Hepatocyte (in vitro differentiated cells): ENCODE data around the gene CRLF1. TPM values are rescaled to one million over a fixed set of nuclear protein-coding genes. Genes with fewer than 3 reads are reported as not detected.

Experiments
- DNase-seq: peaks from one replicate; pipeline ENCODE4 v3.0.0-alpha.2; 2016; ENCODE audit warnings: low spot score
- H2AFZ ChIP-seq: fragments of 200-600 bp; sonication (generic); 2 replicates; pipeline ENCODE4 v1.6.0; 2016; ENCODE audit warnings: antibody characterized with exemption, mild to moderate bottlenecking
- H3K27ac ChIP-seq: fragments of 200-600 bp; sonication (generic); 2 replicates; pipeline ENCODE4 v1.5.1; 2016; ENCODE audit warnings: mild to moderate bottlenecking
- H3K27me3 ChIP-seq: fragments of 200-600 bp; sonication (generic); 2 replicates; pipeline ENCODE4 v1.6.1; 2016
- H3K36me3 ChIP-seq: fragments of 200-600 bp; sonication (generic); replicated peaks from 2 replicates; pipeline ENCODE4 v1.5.1; 2016; ENCODE audit warnings: low read depth; ENCODE audit not compliant: insufficient read depth
- H3K4me1 ChIP-seq: fragments of 200-600 bp; sonication (generic); 2 replicates; pipeline ENCODE4 v1.5.1; 2016; ENCODE audit warnings: mild to moderate bottlenecking, moderate library complexity; ENCODE audit not compliant: insufficient read depth
- H3K4me2 ChIP-seq: fragments of 200-600 bp; sonication (generic); 2 replicates; pipeline ENCODE4 v1.6.0; 2016
- H3K4me3 ChIP-seq: fragments of 200-600 bp; sonication (generic); 2 replicates; pipeline ENCODE4 v1.5.1; 2016; ENCODE audit warnings: mild to moderate bottlenecking
- H3K79me2 ChIP-seq: fragments of 200-600 bp; sonication (generic); 2 replicates; pipeline ENCODE4 v1.6.0; 2017; ENCODE audit warnings: mild to moderate bottlenecking
- H3K9me2 ChIP-seq: fragments of 200-600 bp; sonication (generic); replicated peaks from 2 replicates; pipeline ENCODE4 v1.6.0; 2017; ENCODE audit warnings: mild to moderate bottlenecking; ENCODE audit not compliant: insufficient read depth
- H3K9me3 ChIP-seq: fragments of 200-600 bp; sonication (generic); 2 replicates; pipeline ENCODE4 v1.5.1; 2016; ENCODE audit warnings: low read depth, mild to moderate bottlenecking
- H4K20me1 ChIP-seq: fragments of 200-600 bp; sonication (generic); 2 replicates; pipeline ENCODE4 v1.6.0; 2016; ENCODE audit warnings: mild to moderate bottlenecking; ENCODE audit not compliant: insufficient read depth, poor library complexity, severe bottlenecking
- CTCF ChIP-seq: fragments of 200-600 bp; sonication (generic); IDR thresholded peaks from 2 replicates; pipeline ENCODE4 v1.5.1; 2016; ENCODE audit warnings: antibody characterized with exemption, mild to moderate bottlenecking; ENCODE audit not compliant: poor library complexity
- EZH2 ChIP-seq: fragments of 200-600 bp; sonication (generic); IDR thresholded peaks from 2 replicates; pipeline ENCODE4 v1.6.1; 2016; ENCODE audit warnings: antibody characterized with exemption, mild to moderate bottlenecking, borderline replicate concordance
- EZH2phosphoT487 ChIP-seq: fragments of 200-600 bp; sonication (generic); IDR thresholded peaks from one replicate; pipeline ENCODE4 v1.6.1; 2018; ENCODE audit warnings: antibody characterized with exemption, mild to moderate bottlenecking, low read depth, moderate library complexity; ENCODE audit not compliant: unreplicated experiment, severe bottlenecking
- WGBS: methylation state at CpG from one replicate; pipeline ENCODE4 v1.1.6; 2016; ENCODE audit warnings: low lambda C conversion rate; ENCODE audit errors: missing lambda C conversion rate; 5-methylcytosine and 5-hydroxymethylcytosine counted together
- polyA plus RNA-seq: library from polyadenylated mRNA; unstranded; fragments of >200 nt; fragmentation: Nextera tagmentation; extraction: Ambion mirVana; gene quantifications from 2 replicates; pipeline ENCODE4 v1.2.1, GENCODE V29; 2016
- total RNA-seq: library from RNA; depleted of rRNA; stranded (reverse); fragments of >200 nt; gene quantifications from 2 replicates; pipeline ENCODE4 v1.2.3, GENCODE V29; 2014

The CRLF1 gene
- total and polyA plus RNA-seq, 2 experiments from 2014 or later = 13.9 to 42.2 TPM

GRCh38 chr19:18605546-18606280, 886 bp downstream of the CRLF1 start:
- WGBS = 8% methylated on average over 34 of the region's 65 CpGs
- Histone ChIP-seq H4K20me1 (no peaks in the 10 kb centered on the region), H3K4me1 (peaks cover 24% of the 10 kb centered on the region), H3K9me2 (no peaks in the 10 kb centered on the region), H3K27ac (no peak overlapping the region), H3K79me2 (no peaks in the 10 kb centered on the region), H3K9me3 (no peaks in the 10 kb centered on the region), H3K4me3 (no peak overlapping the region), H3K27me3 (peaks cover 87% of the 10 kb centered on the region), H3K36me3 (no peaks in the 10 kb centered on the region), H2AFZ (no peak overlapping the region), H3K4me2 (peak overlapping the region; percentile 71)
- DNase-seq = no peak
- TF ChIP-seq EZH2 (peak; percentile 51), EZH2phosphoT487 (no peak)

DNA sequence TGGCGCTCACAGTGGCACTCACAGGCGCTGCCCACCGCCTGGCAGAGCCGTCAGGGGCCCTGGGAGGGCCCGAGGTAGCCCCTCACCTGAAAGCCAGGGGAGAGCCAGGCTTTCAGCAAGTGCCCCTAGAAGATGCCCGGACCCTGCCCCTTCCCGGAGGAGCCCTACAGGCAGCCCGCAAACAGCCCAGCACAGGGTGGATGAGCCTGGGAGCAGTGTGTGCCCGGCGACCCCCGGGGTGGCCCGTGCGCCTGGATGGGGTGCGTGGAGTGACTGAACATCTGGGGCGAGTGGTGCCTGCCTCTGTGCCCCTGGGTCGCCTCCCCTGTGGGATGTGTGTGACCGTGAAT, 1.4 kb downstream of the CRLF1 start:
- H3K4me2 ChIP-seq = peak overlapping the region; percentile 71
- no peaks in the 10 kb centered on the region for H4K20me1 ChIP-seq
- peaks cover 85% of the 10 kb centered on the region for H3K27me3 ChIP-seq
- H3K79me2 ChIP-seq = no peaks in the 10 kb centered on the region
- no peak overlapping the region for H3K27ac ChIP-seq
- no peak for TF ChIP-seq EZH2phosphoT487
- no peak for TF ChIP-seq CTCF
- peak; percentile 17 for TF ChIP-seq EZH2
- no peak overlapping the region for H3K4me3 ChIP-seq
- no peak overlapping the region for H2AFZ ChIP-seq
- no peaks in the 10 kb centered on the region for H3K9me3 ChIP-seq
- no peaks in the 10 kb centered on the region for H3K36me3 ChIP-seq
- 25% methylated on average over 17 of the region's 17 CpGs for WGBS
- no peak for DNase-seq
- H3K9me2 ChIP-seq = no peaks in the 10 kb centered on the region
- peaks cover 21% of the 10 kb centered on the region for H3K4me1 ChIP-seq

DNA sequence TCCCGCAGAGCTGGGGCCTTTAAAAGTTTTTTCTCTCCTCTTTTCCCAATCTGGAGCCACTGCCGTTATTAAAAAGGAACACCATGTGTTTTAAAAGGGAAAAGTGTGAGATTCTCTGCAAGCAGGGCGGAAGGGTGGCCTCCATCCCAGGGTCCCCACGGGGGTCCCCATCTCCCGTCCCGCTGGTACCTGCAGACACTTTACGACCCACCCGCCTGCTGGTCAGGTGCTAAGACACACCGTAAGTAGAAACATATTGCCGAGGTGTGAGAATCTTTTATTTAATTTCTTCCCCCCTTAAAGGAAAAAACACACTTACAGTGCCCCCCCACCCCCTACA, 1.8 kb downstream of the CRLF1 start:
- Histone ChIP-seq H3K4me3 (no peak overlapping the region), H3K27ac (no peak overlapping the region), H2AFZ (no peak overlapping the region), H3K4me1 (peaks cover 21% of the 10 kb centered on the region), H3K27me3 (peaks cover 82% of the 10 kb centered on the region), H4K20me1 (no peaks in the 10 kb centered on the region), H3K79me2 (no peaks in the 10 kb centered on the region), H3K4me2 (peak overlapping the region; percentile 71), H3K9me2 (no peaks in the 10 kb centered on the region), H3K9me3 (no peaks in the 10 kb centered on the region), H3K36me3 (no peaks in the 10 kb centered on the region)
- no peak for TF ChIP-seq EZH2
- no peak for TF ChIP-seq CTCF
- DNase-seq = no peak
- WGBS = 29% methylated on average over 10 of the region's 10 CpGs

- Histone ChIP-seq H3K27me3 (peaks cover 76% of the 10 kb centered on the region), H3K4me2 (peak overlapping the region; percentile 63)
Measured at GRCh38 chr19:18603958-18604819, 2.4 kb downstream of the CRLF1 start.

More at GRCh38 chr19:18603958-18604819, 2.4 kb downstream of the CRLF1 start:
- H2AFZ ChIP-seq = no peak overlapping the region
- H3K27ac ChIP-seq = no peak overlapping the region
- H3K79me2 ChIP-seq = no peaks in the 10 kb centered on the region
- H3K9me3 ChIP-seq = no peaks in the 10 kb centered on the region
- H4K20me1 ChIP-seq = no peaks in the 10 kb centered on the region
- WGBS = 34% methylated on average over 10 of the region's 26 CpGs
- no peaks in the 10 kb centered on the region for H3K36me3 ChIP-seq
- no peak for TF ChIP-seq CTCF
- peak; percentile 62 for TF ChIP-seq EZH2phosphoT487
- no peaks in the 10 kb centered on the region for H3K9me2 ChIP-seq
- DNase-seq = no peak
- H3K4me3 ChIP-seq = no peak overlapping the region
- peaks cover 21% of the 10 kb centered on the region for H3K4me1 ChIP-seq
